Brain pericyte (primary cell): ENCODE results near the gene CDH4.

ENCODE experiments used
- DNase-seq: peaks from one replicate; pipeline ENCODE4 v3.0.0-alpha.2; 2012; ENCODE audit warnings: low read depth, low spot score

CDH4 gene

GRCh38 chr20:61685462-61685861, 433.4 kb downstream of the CDH4 start:
- DNase-seq: no peak

- no peak for DNase-seq
Measured at GRCh38 chr20:61686051-61686936, 434.2 kb downstream of the CDH4 start.

- DNase-seq: no peak
Measured at GRCh38 chr20:61688411-61688810, 436.4 kb downstream of the CDH4 start.

GRCh38 chr20:61690150-61690549, 438.1 kb downstream of the CDH4 start:
- no peak for DNase-seq

- DNase-seq: no peak
Measured at GRCh38 chr20:61690993-61691838, 439.2 kb downstream of the CDH4 start.

GRCh38 chr20:61691978-61692377, 439.9 kb downstream of the CDH4 start:
- no peak for DNase-seq

GRCh38 chr20:61692479-61692878, 440.4 kb downstream of the CDH4 start:
- DNase-seq: no peak

- DNase-seq: no peak
Measured at GRCh38 chr20:61693055-61693600, 441.1 kb downstream of the CDH4 start.

- no peak for DNase-seq
Measured at GRCh38 chr20:61694682-61695081, 442.6 kb downstream of the CDH4 start.

GRCh38 chr20:61695741-61696140, 443.7 kb downstream of the CDH4 start:
- no peak for DNase-seq

GRCh38 chr20:61696181-61696735, 444.2 kb downstream of the CDH4 start:
- DNase-seq: no peak

- no peak for DNase-seq
Measured at GRCh38 chr20:61697666-61698597, 445.9 kb downstream of the CDH4 start.

- DNase-seq: no peak
Measured at GRCh38 chr20:61698598-61699494, 446.8 kb downstream of the CDH4 start.

GRCh38 chr20:61699495-61700374, 447.7 kb downstream of the CDH4 start:
- no peak for DNase-seq

- no peak for DNase-seq
Measured at GRCh38 chr20:61700595-61701140, 448.6 kb downstream of the CDH4 start.

GRCh38 chr20:61701401-61701800, 449.3 kb downstream of the CDH4 start:
- no peak for DNase-seq

GRCh38 chr20:61701802-61702201, 449.7 kb downstream of the CDH4 start:
- DNase-seq: no peak

GRCh38 chr20:61702246-61702645, 450.2 kb downstream of the CDH4 start:
- no peak for DNase-seq

GRCh38 chr20:61704661-61705060, 452.6 kb downstream of the CDH4 start:
- no peak for DNase-seq
